GM12875 (cell line): Measurements from ENCODE around the gene PDGFC.

Experiments
- H3K4me3 ChIP-seq: one replicate; pipeline ENCODE4 v1.5.1; 2011; ENCODE audit warnings: low read depth, low read length, control low read depth
- CTCF ChIP-seq: IDR thresholded peaks from 2 replicates; pipeline ENCODE4 v1.5.1; 2011; ENCODE audit warnings: low read depth, mild to moderate bottlenecking, control low read depth, inconsistent platforms, low read length, moderate library complexity, borderline replicate concordance; ENCODE audit not compliant: insufficient read depth

The PDGFC gene

GRCh38 chr4:156906325-156906724 is 65.3 kb downstream of the PDGFC start:
- no peak overlapping the region for H3K4me3 ChIP-seq
- no peak for TF ChIP-seq CTCF

GRCh38 chr4:156901871-156902270 is 69.7 kb downstream of the PDGFC start:
- TF ChIP-seq CTCF, result no peak
- no peak overlapping the region for H3K4me3 ChIP-seq

- TF ChIP-seq CTCF, result no peak
- H3K4me3 ChIP-seq, result no peak overlapping the region
Measured at GRCh38 chr4:156898373-156899117, 73.1 kb downstream of the PDGFC start.

GRCh38 chr4:156896527-156896926 is 75.1 kb downstream of the PDGFC start:
- TF ChIP-seq CTCF, result no peak
- no peak overlapping the region for H3K4me3 ChIP-seq

- TF ChIP-seq CTCF, result no peak
- H3K4me3 ChIP-seq, result no peak overlapping the region
Measured at GRCh38 chr4:156894234-156894633, 77.4 kb downstream of the PDGFC start.

- TF ChIP-seq CTCF, result no peak
- H3K4me3 ChIP-seq, result no peak overlapping the region
Measured at GRCh38 chr4:156892805-156893204, 78.8 kb downstream of the PDGFC start.
